ENCODE results near the gene HTR6. TPM values are rescaled to one million over a fixed set of nuclear protein-coding genes. Genes with fewer than 3 reads are reported as not detected.

The HTR6 gene
- total RNA-seq, 2 experiments from 2014 or later: not detected

- no peaks in the 10 kb centered on the region for H3K36me3 ChIP-seq (ENCODE audit: insufficient read depth, low read length)
- ChIA-PET CTCF (ENCODE audit: unreplicated experiment) (no interaction called here), POLR2A (no interaction called here)
- H3K9me2 ChIP-seq (ENCODE audit: insufficient read depth, low read length): no peaks in the 10 kb centered on the region
- intact Hi-C loops (cut with micrococcal nuclease; ENCODE audit: unreplicated experiment): loop anchor here (10.0 kb wide), 1 partner anchor 401 kb away; the partner anchor contains the start of genes EMC1 and MRTO4
- TF ChIP-seq CTCF (conservative IDR thresholded peaks at IDR 0.05; ENCODE audit: low read length) (no peak), EZH2phosphoT487 (IDR thresholded peaks at IDR 0.05; ENCODE audit: borderline replicate concordance, low read depth, low read length) (no peak)
- no peaks in the 10 kb centered on the region for H4K20me1 ChIP-seq (ENCODE audit: insufficient read depth, low read length)
- BruUV-seq (replicated peaks): no TSS peak
- peaks cover 4% of the 10 kb centered on the region for H3K4me1 ChIP-seq (ENCODE audit: insufficient read depth, low read length, poor library complexity, severe bottlenecking)
- H3K4me3 ChIP-seq (ENCODE audit: low read depth, low read length, poor library complexity, severe bottlenecking): no peak overlapping the region
- DNase-seq (ENCODE audit: low spot score): no peak
- no peaks in the 10 kb centered on the region for H3K79me2 ChIP-seq (ENCODE audit: insufficient read depth, low read depth, low read length)
- H3K4me2 ChIP-seq (ENCODE audit: low read length): no peak overlapping the region
- H3K9me3 ChIP-seq (ENCODE audit: low read length): no peaks in the 10 kb centered on the region
- H2AFZ ChIP-seq (ENCODE audit: low read length): no peak overlapping the region
- H3K27ac ChIP-seq (ENCODE audit: low read depth, low read length, poor library complexity, severe bottlenecking): no peak overlapping the region
Measured at GRCh38 chr1:19656134-19656779, 8.4 kb upstream of the HTR6 start.

- H3K4me3 ChIP-seq (ENCODE audit: low read depth, low read length, poor library complexity, severe bottlenecking): no peak overlapping the region
- CTCF ChIA-PET (ENCODE audit: unreplicated experiment): no interaction called here
- no peaks in the 10 kb centered on the region for H4K20me1 ChIP-seq (ENCODE audit: insufficient read depth, low read length)
- no TSS peak for BruUV-seq (replicated peaks)
- H3K79me2 ChIP-seq (ENCODE audit: insufficient read depth, low read depth, low read length): no peaks in the 10 kb centered on the region
- no peaks in the 10 kb centered on the region for H3K9me2 ChIP-seq (ENCODE audit: insufficient read depth, low read length)
- H3K4me2 ChIP-seq (ENCODE audit: low read length): no peak overlapping the region
- no peaks in the 10 kb centered on the region for H3K36me3 ChIP-seq (ENCODE audit: insufficient read depth, low read length)
- DNase-seq (ENCODE audit: low spot score): no peak
- no peak for TF ChIP-seq EZH2phosphoT487 (IDR thresholded peaks at IDR 0.05; ENCODE audit: borderline replicate concordance, low read depth, low read length)
- TF ChIP-seq CTCF (conservative IDR thresholded peaks at IDR 0.05; ENCODE audit: low read length): no peak
- H2AFZ ChIP-seq (ENCODE audit: low read length): no peak overlapping the region
- peaks cover 4% of the 10 kb centered on the region for H3K4me1 ChIP-seq (ENCODE audit: insufficient read depth, low read length, poor library complexity, severe bottlenecking)
- no peaks in the 10 kb centered on the region for H3K9me3 ChIP-seq (ENCODE audit: low read length)
- intact Hi-C loops (cut with micrococcal nuclease; ENCODE audit: unreplicated experiment): loop anchor here (10.0 kb wide), 1 partner anchor 402 kb away; the partner anchor contains the start of genes EMC1 and MRTO4
- H3K27ac ChIP-seq (ENCODE audit: low read depth, low read length, poor library complexity, severe bottlenecking): no peak overlapping the region
- POLR2A ChIA-PET: no interaction called here
Measured at GRCh38 chr1:19656780-19657466, 7.8 kb upstream of the HTR6 start.

GRCh38 chr1:19657511-19657910, 7.2 kb upstream of the HTR6 start:
- H4K20me1 ChIP-seq (ENCODE audit: insufficient read depth, low read length): no peaks in the 10 kb centered on the region
- no peaks in the 10 kb centered on the region for H3K36me3 ChIP-seq (ENCODE audit: insufficient read depth, low read length)
- DNase-seq (ENCODE audit: low spot score): no peak
- no peaks in the 10 kb centered on the region for H3K9me3 ChIP-seq (ENCODE audit: low read length)
- TF ChIP-seq CTCF (conservative IDR thresholded peaks at IDR 0.05; ENCODE audit: low read length) (no peak), EZH2phosphoT487 (IDR thresholded peaks at IDR 0.05; ENCODE audit: borderline replicate concordance, low read depth, low read length) (no peak)
- CTCF ChIA-PET (ENCODE audit: unreplicated experiment): no interaction called here
- H3K4me1 ChIP-seq (ENCODE audit: insufficient read depth, low read length, poor library complexity, severe bottlenecking): peaks cover 4% of the 10 kb centered on the region
- no peak overlapping the region for H3K4me3 ChIP-seq (ENCODE audit: low read depth, low read length, poor library complexity, severe bottlenecking)
- no TSS peak for BruUV-seq (replicated peaks)
- intact Hi-C loops (cut with micrococcal nuclease; ENCODE audit: unreplicated experiment): loop anchor here (10.0 kb wide), 1 partner anchor 403 kb away; the partner anchor contains the start of genes EMC1 and MRTO4
- no peak overlapping the region for H2AFZ ChIP-seq (ENCODE audit: low read length)
- no peak overlapping the region for H3K4me2 ChIP-seq (ENCODE audit: low read length)
- H3K9me2 ChIP-seq (ENCODE audit: insufficient read depth, low read length): no peaks in the 10 kb centered on the region
- no peaks in the 10 kb centered on the region for H3K79me2 ChIP-seq (ENCODE audit: insufficient read depth, low read depth, low read length)
- POLR2A ChIA-PET: no interaction called here
- no peak overlapping the region for H3K27ac ChIP-seq (ENCODE audit: low read depth, low read length, poor library complexity, severe bottlenecking)

Measured in OCI-LY7 (cell line).